Pulmonary artery endothelial cell (primary cell): ENCODE measurements around the gene CAPN13. TPM values are rescaled to one million over a fixed set of nuclear protein-coding genes. Genes with fewer than 3 reads are reported as not detected.

ENCODE experiments used
- DNase-seq: peaks from one replicate; pipeline ENCODE4 v3.0.0-alpha.2; 2011; ENCODE audit warnings: low read depth, low spot score
- total RNA-seq: library from RNA; depleted of rRNA; stranded (reverse); fragments of >200 nt; gene quantifications from 2 replicates; pipeline ENCODE4 v1.2.3, GENCODE V29; 2014

Gene CAPN13
- total RNA-seq, 1 donor from 2014 or later = not detected

GRCh38 chr2:30684516-30684915 lies 122.7 kb downstream of the CAPN13 start:
- no peak for DNase-seq

DNA sequence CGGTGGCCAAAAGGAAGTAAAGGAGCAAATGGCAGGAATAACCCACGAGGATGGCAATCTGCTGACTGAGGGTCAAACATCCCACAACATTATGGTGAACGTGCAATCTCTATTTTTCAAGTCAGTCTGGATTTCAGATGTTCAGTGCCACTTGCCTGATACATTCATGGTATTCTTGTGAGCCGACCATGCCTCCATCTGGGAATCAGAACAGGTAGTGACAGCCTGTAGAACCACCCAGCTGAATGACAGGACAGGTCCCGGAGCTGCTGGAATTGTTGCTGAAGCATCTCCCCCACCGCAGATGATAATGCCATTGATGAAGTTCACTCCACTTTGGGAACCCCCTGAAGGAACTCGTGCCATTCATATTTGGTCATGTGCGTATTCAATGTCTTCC lies 123.2 kb downstream of the CAPN13 start:
- no peak for DNase-seq

GRCh38 chr2:30683236-30683956 lies 123.8 kb downstream of the CAPN13 start:
- DNase-seq = no peak

GRCh38 chr2:30681022-30681421 lies 126.2 kb downstream of the CAPN13 start:
- DNase-seq = no peak

GRCh38 chr2:30680121-30680520 lies 127.1 kb downstream of the CAPN13 start:
- no peak for DNase-seq

- DNase-seq = no peak
Observed at GRCh38 chr2:30679426-30680088, 127.7 kb downstream of the CAPN13 start.

- no peak for DNase-seq
Observed at GRCh38 chr2:30678410-30679137, 128.7 kb downstream of the CAPN13 start.

DNA sequence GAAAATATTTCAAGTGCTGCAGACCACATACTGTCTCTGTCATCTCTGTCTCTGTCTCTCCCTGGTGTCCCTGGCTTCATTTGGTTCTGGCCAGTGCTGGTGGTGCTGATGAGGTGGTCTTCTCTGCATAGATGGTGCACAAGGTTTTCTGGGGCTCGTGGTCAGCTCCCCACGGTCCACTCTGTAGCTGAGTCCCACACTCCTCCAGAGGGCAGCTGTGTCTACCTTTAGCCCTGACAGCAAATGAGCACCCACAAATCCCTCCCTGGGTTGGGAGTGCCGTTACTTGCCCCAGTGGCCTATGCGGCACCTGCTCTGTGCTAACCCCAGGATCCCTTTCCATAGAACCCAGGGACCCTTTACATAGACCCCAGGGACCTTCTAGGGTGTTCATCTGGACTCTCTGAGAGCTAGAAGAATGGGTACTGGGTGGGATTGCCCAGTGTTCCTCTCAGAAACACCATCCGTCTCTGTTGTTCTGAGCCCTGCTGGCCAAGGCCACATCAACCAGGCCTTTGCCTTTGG lies 129.3 kb downstream of the CAPN13 start:
- DNase-seq = no peak

DNA sequence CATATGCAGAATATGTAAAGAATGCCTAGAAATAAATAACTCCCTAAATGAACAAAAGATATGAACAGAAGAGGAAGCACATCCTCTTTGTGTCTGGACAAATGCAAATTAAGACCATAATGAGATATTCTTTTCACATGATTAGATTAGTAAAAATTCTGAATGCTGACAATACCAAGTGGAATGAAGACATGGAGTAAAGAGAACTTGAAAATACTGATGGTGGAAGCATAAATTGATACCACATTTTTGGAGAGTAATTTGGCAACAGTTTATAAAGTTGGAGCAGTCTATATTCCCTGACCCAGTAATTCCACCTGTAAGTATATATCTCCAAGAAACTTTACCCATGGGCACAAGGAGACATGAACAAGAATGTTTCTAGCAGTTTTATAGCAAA lies 130.0 kb downstream of the CAPN13 start:
- no peak for DNase-seq

DNA sequence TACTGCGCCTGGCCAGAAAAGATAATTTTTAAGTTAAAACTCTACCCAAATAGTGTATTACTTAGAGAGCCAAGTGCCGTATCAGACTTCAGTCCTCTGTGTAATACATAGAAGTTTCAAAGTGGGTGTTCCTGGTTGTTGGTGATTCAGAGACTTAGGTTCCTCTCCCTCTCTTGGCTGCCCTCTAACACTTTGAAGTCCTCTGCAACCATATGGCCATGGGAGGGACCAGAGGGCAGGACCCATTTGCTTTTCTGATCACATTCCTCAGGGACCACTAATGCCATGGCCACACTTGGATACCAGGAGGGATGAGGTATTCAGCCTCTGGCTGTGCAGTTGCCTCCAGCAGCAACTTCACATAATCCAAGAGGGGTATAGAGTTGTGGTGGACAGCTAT lies 131.5 kb downstream of the CAPN13 start:
- no peak for DNase-seq

- DNase-seq = no peak
Observed at GRCh38 chr2:30673127-30673526, 134.1 kb downstream of the CAPN13 start.
